Thyroid gland (tissue), 4 donors: ENCODE results near the gene BOC. TPM values are rescaled to one million over a fixed set of nuclear protein-coding genes. Genes with fewer than 3 reads are reported as not detected.

Experiments used
- DNase-seq, 2 donors: peaks; one replicate each; pipeline ENCODE4 v3.0.0-alpha.2; 2019
- H3K27ac ChIP-seq, 3 donors: fragments of 200-600 bp; sonication (generic); 1 replicate in 2 of 3; 2 replicates in 1 of 3; pipeline ENCODE4 v1.5.1; 2016 to 2019; ENCODE audit warnings: mild to moderate bottlenecking in 1 of 3, moderate library complexity in 1 of 3
- H3K27me3 ChIP-seq: fragments of 200-600 bp; sonication (generic); one replicate; pipeline ENCODE4 v1.5.1; 2019
- H3K36me3 ChIP-seq, 2 donors: fragments of 200-600 bp; sonication (generic); one replicate each; pipeline ENCODE4 v1.5.1; 2016 to 2019
- H3K4me1 ChIP-seq, 2 donors: fragments of 200-600 bp; sonication (generic); one replicate each; pipeline ENCODE4 v1.5.1; 2017 to 2019
- H3K4me3 ChIP-seq, 3 donors: fragments of 200-600 bp; sonication (generic); replicated peaks in 1 of 3; 1 replicate in 2 of 3; 2 replicates in 1 of 3; pipeline ENCODE4 v1.5.1; 2016; ENCODE audit warnings: mild to moderate bottlenecking in 1 of 3
- H3K9me3 ChIP-seq: fragments of 200-600 bp; sonication (generic); one replicate; pipeline ENCODE4 v1.5.1; 2017
- CTCF ChIP-seq, 6 experiments: fragments of 200-600 bp in 3 of 6; fragments of 450-650 bp in 3 of 6; sonication (generic) in 3 of 6; IDR thresholded peaks; one replicate each; pipeline ENCODE4 v1.5.1; 2016 to 2019; ENCODE audit warnings: antibody characterized with exemption in 6 of 6, mild to moderate bottlenecking in 2 of 6, inconsistent platforms in 1 of 6, moderate library complexity in 1 of 6
- POLR2A ChIP-seq, 2 donors: fragments of 450-650 bp; IDR thresholded peaks; one replicate each; pipeline ENCODE4 v1.6.1; 2017; ENCODE audit warnings: antibody characterized with exemption in 2 of 2, mild to moderate bottlenecking in 2 of 2, moderate library complexity in 1 of 2
- WGBS, 2 donors: methylation state at CpG; one replicate each; pipeline ENCODE4 v1.1.5; 2017; 5-methylcytosine and 5-hydroxymethylcytosine counted together
- intact Hi-C: fragments of 100-400 bp; cut with DNase I; formaldehyde crosslinking; loops from one replicate; pipeline ENCODE4 v1.15.1; 2023
- total RNA-seq, 4 donors: library from RNA; depleted of rRNA; stranded (reverse); fragments of >200 nt; gene quantifications; one replicate each; pipeline ENCODE4 v1.2.3, GENCODE V29; 2016

The BOC gene
- total RNA-seq, 4 donors from 2014 or later, result 40.2 to 68.3 (median 51.2) TPM

- Histone ChIP-seq H3K4me1 (peaks cover 6 to 14% of the 10 kb centered on the region in 2 donors), H3K36me3 (peaks cover 61 to 66% of the 10 kb centered on the region in 2 donors), H3K4me3 (no peak overlapping the region), H3K27ac (peak overlapping the region in 2 of 3 donors; percentile 71 to 78), H3K9me3 (no peaks in the 10 kb centered on the region), H3K27me3 (no peaks in the 10 kb centered on the region)
- no peak for DNase-seq
- intact Hi-C loops, result no loop called here
- 88 to 96% methylated on average over 2 of the region's 2 CpGs for WGBS, 2 donors
- TF ChIP-seq POLR2A (IDR thresholded peaks at IDR 0.05), result no peak
- TF ChIP-seq CTCF (IDR thresholded peaks at IDR 0.05), result no peak
Measured at GRCh38 chr3:113275583-113275928, 64.2 kb downstream of the BOC start.

GRCh38 chr3:113275929-113276750 is 64.8 kb downstream of the BOC start:
- intact Hi-C loops, result no loop called here
- DNase-seq, result peak in 1 of 2 donors; percentile 18
- Histone ChIP-seq H3K4me1 (peaks cover 6 to 14% of the 10 kb centered on the region in 2 donors), H3K36me3 (peaks cover 63 to 68% of the 10 kb centered on the region in 2 donors), H3K9me3 (no peaks in the 10 kb centered on the region), H3K4me3 (no peak overlapping the region), H3K27me3 (no peaks in the 10 kb centered on the region), H3K27ac (peak overlapping the region in 2 of 3 donors; percentile 71 to 78)
- WGBS, 2 donors, result 73 to 80% methylated on average over 13 to 16 of the region's 16 CpGs
- TF ChIP-seq CTCF (IDR thresholded peaks at IDR 0.05) (no peak), POLR2A (IDR thresholded peaks at IDR 0.05) (no peak)

- H3K36me3 ChIP-seq, result peaks cover 63 to 70% of the 10 kb centered on the region in 2 donors
Measured at GRCh38 chr3:113276751-113277080, 65.4 kb downstream of the BOC start.

GRCh38 chr3:113277414-113277813 is 66.1 kb downstream of the BOC start:
- H3K36me3 ChIP-seq, result peaks cover 66 to 72% of the 10 kb centered on the region in 2 donors
- H3K27ac ChIP-seq, result no peak overlapping the region
- TF ChIP-seq POLR2A (IDR thresholded peaks at IDR 0.05) (no peak), CTCF (IDR thresholded peaks at IDR 0.05) (no peak)
- H3K4me3 ChIP-seq, result no peak overlapping the region
- no peak for DNase-seq
- intact Hi-C loops, result no loop called here
- WGBS, 2 donors, result 80 to 82% methylated on average over 4 of the region's 4 CpGs
- H3K27me3 ChIP-seq, result no peaks in the 10 kb centered on the region
- H3K9me3 ChIP-seq, result no peaks in the 10 kb centered on the region
- H3K4me1 ChIP-seq, result peaks cover 6 to 14% of the 10 kb centered on the region in 2 donors

More at GRCh38 chr3:113276751-113277080, 65.4 kb downstream of the BOC start:
- H3K9me3 ChIP-seq, result no peaks in the 10 kb centered on the region
- H3K4me1 ChIP-seq, result peaks cover 6 to 14% of the 10 kb centered on the region in 2 donors
- TF ChIP-seq POLR2A (IDR thresholded peaks at IDR 0.05) (no peak), CTCF (IDR thresholded peaks at IDR 0.05) (no peak)
- WGBS, 2 donors, result 79 to 81% methylated on average over 5 of the region's 5 CpGs
- no peak for DNase-seq
- intact Hi-C loops, result no loop called here
- H3K4me3 ChIP-seq, result no peak overlapping the region
- peak overlapping the region in 2 of 3 donors; percentile 71 to 78 for H3K27ac ChIP-seq
- H3K27me3 ChIP-seq, result no peaks in the 10 kb centered on the region

- Histone ChIP-seq H3K9me3 (no peaks in the 10 kb centered on the region), H3K4me3 (no peak overlapping the region), H3K4me1 (peaks cover 6 to 14% of the 10 kb centered on the region in 2 donors), H3K27ac (no peak overlapping the region), H3K36me3 (peaks cover 65 to 66% of the 10 kb centered on the region in 2 donors), H3K27me3 (no peaks in the 10 kb centered on the region)
- intact Hi-C loops, result no loop called here
- TF ChIP-seq CTCF (IDR thresholded peaks at IDR 0.05) (peak in 2 of 6 experiments; percentile 6 to 23), POLR2A (IDR thresholded peaks at IDR 0.05) (no peak)
- WGBS, 2 donors, result 93 to 97% methylated on average over 17 of the region's 17 CpGs
- no peak for DNase-seq
Measured at GRCh38 chr3:113277941-113278598, 66.7 kb downstream of the BOC start.
